ENCODE results near the gene LCMT2. TPM values are rescaled to one million over a fixed set of nuclear protein-coding genes. Genes with fewer than 3 reads are reported as not detected.

Gene LCMT2
- total RNA-seq, 1 donor from 2014 or later = 8.7 TPM

Other genes with a start within 250 kb of the LCMT2 start
- gene UBR1, start 224.5 kb downstream of the LCMT2 start, total RNA-seq = 31.4 and 34.1 TPM in 2 replicates
- gene TMEM62, start 197.0 kb downstream of the LCMT2 start, total RNA-seq = 11.7 and 15.2 TPM in 2 replicates
- 39.4 and 39.6 TPM in 2 replicates for gene CCNDBP1, start 145.2 kb downstream of the LCMT2 start, total RNA-seq
- gene EPB42, start 109.6 kb downstream of the LCMT2 start, total RNA-seq = not detected in 2 replicates
- gene TGM5, start 63.6 kb downstream of the LCMT2 start, total RNA-seq = not detected in 2 replicates
- gene TGM7, start 28.3 kb downstream of the LCMT2 start, total RNA-seq = not detected in 2 replicates
- 25.8 and 28.3 TPM in 2 replicates for gene ZSCAN29, start 40.5 kb upstream of the LCMT2 start, total RNA-seq
- 19.8 TPM in 2 replicates for gene TUBGCP4, start 40.5 kb upstream of the LCMT2 start, total RNA-seq
- 61.2 and 64.6 TPM in 2 replicates for gene TP53BP1, start 162.6 kb upstream of the LCMT2 start, total RNA-seq
- gene MAP1A, start 187.0 kb upstream of the LCMT2 start, total RNA-seq = 27.6 and 29.2 TPM in 2 replicates